Activated naive CD4-positive, alpha-beta T cell treated with anti-CD3 and anti-CD28 coated beads, Interleukin-2, amount 50 U/mL, for 24 hours (primary cell): ENCODE results near the gene SLC35G3.
"Not testable (repeated sequence)": the region's sequence is repeated elsewhere in the genome, so short reads cannot be mapped to it uniquely, and the experiment has no call there.

Experiments used
- H3K27ac Mint-ChIP-seq: one replicate; pipeline ENCODE4 v1.8.0; 2021; ENCODE audit warnings: mild to moderate bottlenecking, mixed read lengths
- H3K27me3 Mint-ChIP-seq: one replicate; pipeline ENCODE4 v1.8.0; 2021; ENCODE audit warnings: mixed read lengths
- H3K36me3 Mint-ChIP-seq: one replicate; pipeline ENCODE4 v1.8.0; 2021; ENCODE audit warnings: mixed read lengths
- H3K4me1 Mint-ChIP-seq: one replicate; pipeline ENCODE4 v1.8.0; 2021; ENCODE audit warnings: mixed read lengths
- H3K4me3 Mint-ChIP-seq: one replicate; pipeline ENCODE4 v1.8.0; 2021; ENCODE audit warnings: mild to moderate bottlenecking, mixed read lengths
- H3K9me3 Mint-ChIP-seq: one replicate; pipeline ENCODE4 v1.8.0; 2021; ENCODE audit warnings: mixed read lengths

SLC35G3 gene

DNA sequence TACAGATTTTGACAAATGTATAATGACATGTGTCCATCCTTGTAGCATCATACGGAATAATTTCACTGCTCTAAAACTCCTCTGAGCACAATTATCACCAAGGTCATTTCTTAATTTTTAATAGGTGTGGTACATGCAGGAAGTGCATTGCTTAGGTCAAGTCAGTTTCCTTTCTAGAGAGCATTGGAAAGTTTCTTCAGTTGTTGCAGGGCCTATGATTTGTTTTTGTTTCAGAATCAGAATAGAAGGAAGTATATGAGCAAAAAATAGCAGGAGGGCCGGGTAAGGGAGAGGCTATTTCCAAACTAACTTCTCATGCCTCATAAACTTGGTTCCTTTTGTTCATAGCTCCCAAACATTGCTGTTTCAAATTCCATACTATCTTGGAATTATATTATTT is 24.7 kb upstream of the SLC35G3 start:
- Mint-ChIP-seq H3K9me3 (no peaks in the 10 kb centered on the region), H3K4me3 (peak overlapping the region; percentile 75), H3K4me1 (peaks cover 75% of the 10 kb centered on the region)

GRCh38 chr17:35217107-35217506 is 22.9 kb upstream of the SLC35G3 start:
- peaks cover 4% of the 10 kb centered on the region for H3K36me3 Mint-ChIP-seq
- peaks cover 5% of the 10 kb centered on the region for H3K9me3 Mint-ChIP-seq
- no peaks in the 10 kb centered on the region for H3K27me3 Mint-ChIP-seq
- peaks cover 89% of the 10 kb centered on the region for H3K4me1 Mint-ChIP-seq
- peak overlapping the region; percentile 43 for H3K4me3 Mint-ChIP-seq
- H3K27ac Mint-ChIP-seq = peak overlapping the region; percentile 89

More for the DNA sequence above, 24.7 kb upstream of the SLC35G3 start:
- Mint-ChIP-seq H3K27me3 (no peaks in the 10 kb centered on the region), H3K36me3 (peaks cover 9% of the 10 kb centered on the region), H3K27ac (peak overlapping the region; percentile 94)

DNA sequence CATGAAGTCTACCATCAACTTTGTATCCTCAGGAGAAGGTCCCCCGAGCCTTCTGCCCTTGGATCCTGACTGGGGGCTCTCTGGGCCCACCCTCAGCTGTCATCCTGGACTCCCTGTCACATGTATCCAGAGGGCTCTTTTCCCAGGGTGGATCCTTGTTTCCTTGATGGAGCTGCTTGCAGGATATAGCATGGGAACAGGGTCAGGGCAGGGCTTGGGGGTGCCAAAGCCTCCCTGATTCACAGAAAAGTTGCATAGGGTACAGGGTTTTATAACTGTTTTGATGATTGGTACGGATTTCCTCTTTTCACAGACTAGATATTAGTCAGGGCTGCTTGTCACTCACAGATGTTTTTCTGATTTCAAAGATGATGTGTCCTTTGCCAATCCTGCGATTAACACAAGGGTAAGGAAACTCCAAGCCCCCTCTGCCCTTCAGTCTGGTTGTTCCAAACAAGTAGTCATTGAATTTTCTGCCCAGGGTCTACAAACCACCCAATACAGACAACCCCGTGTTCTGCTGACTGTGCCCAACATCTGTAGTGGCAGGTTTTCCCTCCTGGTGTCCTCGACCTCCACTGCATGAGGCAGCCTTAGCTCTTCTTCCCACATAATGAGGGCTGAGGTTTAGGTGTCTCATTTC is 20.6 kb upstream of the SLC35G3 start:
- H3K4me1 Mint-ChIP-seq = peaks cover 92% of the 10 kb centered on the region
- H3K27me3 Mint-ChIP-seq = no peaks in the 10 kb centered on the region
- H3K36me3 Mint-ChIP-seq = peaks cover 2% of the 10 kb centered on the region
- peaks cover 5% of the 10 kb centered on the region for H3K9me3 Mint-ChIP-seq
- peak overlapping the region; percentile 63 for H3K4me3 Mint-ChIP-seq
- peak overlapping the region; percentile 82 for H3K27ac Mint-ChIP-seq

- H3K4me3 Mint-ChIP-seq = peak overlapping the region; percentile 63
- H3K4me1 Mint-ChIP-seq = peaks cover 92% of the 10 kb centered on the region
- H3K27ac Mint-ChIP-seq = peak overlapping the region; percentile 82
- no peaks in the 10 kb centered on the region for H3K27me3 Mint-ChIP-seq
- H3K36me3 Mint-ChIP-seq = peaks cover 2% of the 10 kb centered on the region
- H3K9me3 Mint-ChIP-seq = peaks cover 5% of the 10 kb centered on the region
Observed at GRCh38 chr17:35214192-35214591, 20.0 kb upstream of the SLC35G3 start.

GRCh38 chr17:35213412-35213940 is 19.3 kb upstream of the SLC35G3 start:
- H3K4me1 Mint-ChIP-seq = peaks cover 92% of the 10 kb centered on the region
- peak overlapping the region; percentile 63 for H3K4me3 Mint-ChIP-seq
- peaks cover 5% of the 10 kb centered on the region for H3K9me3 Mint-ChIP-seq
- peak overlapping the region; percentile 82 for H3K27ac Mint-ChIP-seq
- H3K36me3 Mint-ChIP-seq = no peaks in the 10 kb centered on the region
- H3K27me3 Mint-ChIP-seq = no peaks in the 10 kb centered on the region

DNA sequence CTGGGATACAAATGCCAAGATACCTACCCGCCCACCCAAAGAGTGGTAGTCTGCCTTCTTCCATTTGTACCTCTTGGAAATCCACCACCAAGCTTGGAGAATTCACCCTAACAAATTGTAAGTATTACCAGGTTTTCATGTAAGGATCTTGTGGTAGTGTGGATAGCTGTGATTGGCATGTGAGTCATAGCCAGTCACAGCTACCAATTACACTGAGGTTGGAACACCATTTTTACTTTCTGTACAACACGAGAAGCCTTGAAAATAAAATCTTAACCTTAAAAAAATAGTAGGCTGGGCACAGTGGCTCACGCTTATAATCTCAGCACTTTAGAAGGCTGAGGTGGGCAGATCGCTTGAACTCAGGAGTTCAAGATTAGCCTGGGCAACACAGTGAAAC is 18.5 kb upstream of the SLC35G3 start:
- H3K36me3 Mint-ChIP-seq = no peaks in the 10 kb centered on the region
- peak overlapping the region; percentile 82 for H3K27ac Mint-ChIP-seq
- H3K4me3 Mint-ChIP-seq = peak overlapping the region; percentile 63
- no peaks in the 10 kb centered on the region for H3K27me3 Mint-ChIP-seq
- H3K9me3 Mint-ChIP-seq = peaks cover 5% of the 10 kb centered on the region
- H3K4me1 Mint-ChIP-seq = peaks cover 89% of the 10 kb centered on the region

- Mint-ChIP-seq H3K9me3 (peaks cover 5% of the 10 kb centered on the region), H3K4me3 (peak overlapping the region; percentile 53), H3K4me1 (peaks cover 88% of the 10 kb centered on the region), H3K27ac (peak overlapping the region; percentile 78), H3K27me3 (no peaks in the 10 kb centered on the region), H3K36me3 (peaks cover 2% of the 10 kb centered on the region)
Observed at GRCh38 chr17:35210741-35211140, 16.5 kb upstream of the SLC35G3 start.

DNA sequence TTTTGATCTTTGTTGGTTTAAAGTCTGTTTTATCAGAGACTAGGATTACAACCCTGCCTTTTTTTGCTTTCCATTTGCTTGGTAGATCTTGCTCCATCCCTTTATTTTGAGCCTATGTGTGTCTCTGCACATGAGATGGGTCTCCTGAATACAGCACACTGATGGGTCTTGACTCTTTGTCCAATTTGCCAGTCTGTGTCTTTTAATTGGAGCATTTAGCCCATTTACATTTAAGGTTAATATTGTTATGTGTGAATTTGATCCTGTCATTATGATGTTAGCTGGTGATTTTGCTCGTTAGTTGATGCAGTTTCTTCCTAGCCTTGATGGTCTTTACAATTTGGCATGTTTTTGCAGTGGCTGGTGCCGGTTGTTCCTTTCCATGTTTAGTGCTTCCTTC is 8.4 kb upstream of the SLC35G3 start:
- H3K9me3 Mint-ChIP-seq, H3K36me3 Mint-ChIP-seq, H3K27me3 Mint-ChIP-seq, H3K27ac Mint-ChIP-seq, H3K4me3 Mint-ChIP-seq: not testable (repeated sequence)
- H3K4me1 Mint-ChIP-seq = peaks cover 25% of the 10 kb centered on the region

DNA sequence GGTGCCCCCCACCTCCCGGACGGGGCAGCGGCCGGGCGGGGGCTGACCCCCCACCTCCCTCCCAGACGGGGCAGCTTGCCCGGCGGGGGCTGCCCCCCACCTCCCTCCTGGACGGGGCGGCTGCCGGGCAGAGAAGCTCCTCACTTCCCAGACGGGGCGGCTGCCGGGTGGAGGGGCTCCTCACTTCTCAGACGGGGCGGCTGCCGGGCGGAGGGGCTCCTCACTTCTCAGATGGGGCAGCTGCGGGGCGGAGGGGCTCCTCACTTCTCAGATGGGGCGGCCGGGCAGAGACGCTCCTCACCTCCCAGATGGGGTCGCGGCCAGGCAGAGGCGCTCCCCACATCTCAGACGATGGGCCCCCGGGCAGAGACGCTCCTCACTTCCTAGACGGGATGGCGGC is 869 bp upstream of the SLC35G3 start:
- H3K36me3 Mint-ChIP-seq, H3K27ac Mint-ChIP-seq, H3K4me3 Mint-ChIP-seq, H3K9me3 Mint-ChIP-seq, H3K27me3 Mint-ChIP-seq: not testable (repeated sequence)
- H3K4me1 Mint-ChIP-seq = peaks cover 40% of the 10 kb centered on the region

DNA sequence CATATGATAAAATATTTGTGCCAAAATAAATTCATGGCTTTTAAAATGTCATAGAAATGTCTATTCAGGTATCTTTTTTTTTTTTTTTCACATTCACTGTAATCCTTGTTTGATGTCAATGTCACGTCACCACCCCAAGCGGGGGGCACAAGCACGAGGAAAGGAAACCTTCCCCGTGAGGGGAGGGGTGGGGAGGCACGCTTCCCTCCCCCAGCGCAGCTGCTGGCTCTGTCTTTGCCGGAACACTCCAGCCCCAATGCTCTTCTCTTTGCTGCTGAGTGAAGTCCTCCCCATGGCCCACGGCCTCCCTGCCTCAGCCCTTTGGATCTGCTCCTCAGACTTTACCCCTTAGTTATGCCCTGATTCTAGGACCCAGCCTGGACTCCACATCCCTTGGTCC is 1.5 kb downstream of the SLC35G3 start:
- H3K4me3 Mint-ChIP-seq = peak overlapping the region; percentile 65
- H3K27ac Mint-ChIP-seq = peak overlapping the region; percentile 76
- H3K27me3 Mint-ChIP-seq = no peaks in the 10 kb centered on the region
- H3K4me1 Mint-ChIP-seq = peaks cover 64% of the 10 kb centered on the region
- H3K9me3 Mint-ChIP-seq = no peaks in the 10 kb centered on the region
- H3K36me3 Mint-ChIP-seq = no peaks in the 10 kb centered on the region

GRCh38 chr17:35191001-35191695 is 3.0 kb downstream of the SLC35G3 start:
- no peaks in the 10 kb centered on the region for H3K36me3 Mint-ChIP-seq
- H3K4me1 Mint-ChIP-seq = peaks cover 70% of the 10 kb centered on the region
- no peak overlapping the region for H3K27ac Mint-ChIP-seq

DNA sequence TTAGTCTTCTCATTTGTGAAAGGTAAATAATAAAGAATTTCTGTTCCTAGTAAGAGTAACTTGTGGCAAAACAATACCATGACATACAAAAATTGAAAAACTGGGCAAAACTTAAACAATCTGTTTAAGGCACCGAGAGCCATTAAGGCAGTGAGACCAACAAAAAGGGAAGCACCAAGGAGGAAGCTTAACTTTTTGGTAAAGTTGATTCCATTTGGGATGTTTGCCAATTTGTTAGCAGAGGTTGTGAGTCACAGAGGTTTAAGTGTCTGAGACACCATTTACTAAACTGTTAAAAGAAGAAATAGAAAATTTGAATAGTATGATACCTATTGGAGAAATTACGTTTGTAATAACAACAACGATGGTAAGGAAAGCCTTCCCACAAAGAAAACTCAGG is 4.9 kb downstream of the SLC35G3 start:
- Mint-ChIP-seq H3K9me3 (no peaks in the 10 kb centered on the region), H3K4me3 (no peak overlapping the region), H3K36me3 (no peaks in the 10 kb centered on the region), H3K27me3 (no peaks in the 10 kb centered on the region), H3K27ac (peak overlapping the region; percentile 51), H3K4me1 (peaks cover 78% of the 10 kb centered on the region)

More at GRCh38 chr17:35191001-35191695, 3.0 kb downstream of the SLC35G3 start:
- Mint-ChIP-seq H3K27me3 (no peaks in the 10 kb centered on the region), H3K4me3 (no peak overlapping the region), H3K9me3 (no peaks in the 10 kb centered on the region)

GRCh38 chr17:35188111-35188510 is 6.1 kb downstream of the SLC35G3 start:
- no peaks in the 10 kb centered on the region for H3K9me3 Mint-ChIP-seq
- H3K36me3 Mint-ChIP-seq = no peaks in the 10 kb centered on the region
- H3K4me3 Mint-ChIP-seq = peak overlapping the region; percentile 56
- peak overlapping the region; percentile 77 for H3K27ac Mint-ChIP-seq
- peaks cover 81% of the 10 kb centered on the region for H3K4me1 Mint-ChIP-seq
- H3K27me3 Mint-ChIP-seq = no peaks in the 10 kb centered on the region

- Mint-ChIP-seq H3K36me3 (no peaks in the 10 kb centered on the region), H3K4me1 (peaks cover 79% of the 10 kb centered on the region), H3K27me3 (no peaks in the 10 kb centered on the region), H3K27ac (peak overlapping the region; percentile 49), H3K4me3 (no peak overlapping the region), H3K9me3 (no peaks in the 10 kb centered on the region)
Observed at GRCh38 chr17:35187481-35187880, 6.7 kb downstream of the SLC35G3 start.

DNA sequence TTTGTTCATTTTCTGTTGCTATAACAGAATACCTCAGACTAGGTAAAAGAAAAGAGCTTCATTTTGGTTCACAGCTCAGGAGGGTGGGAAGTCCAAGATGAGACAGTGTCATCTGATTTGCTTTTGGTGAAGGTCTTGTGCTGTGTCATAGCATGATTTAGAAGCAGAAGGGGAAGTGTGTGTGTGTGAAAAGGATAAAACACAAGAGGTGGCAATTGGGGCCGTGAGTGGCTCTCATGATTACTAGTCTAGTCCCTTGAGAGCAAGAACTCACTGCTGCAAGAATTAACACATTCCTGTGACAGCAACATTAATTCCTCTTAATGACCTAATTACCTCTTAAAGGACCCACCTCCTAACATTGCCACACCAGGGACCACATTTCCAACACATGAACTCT is 8.3 kb downstream of the SLC35G3 start:
- no peaks in the 10 kb centered on the region for H3K9me3 Mint-ChIP-seq
- no peaks in the 10 kb centered on the region for H3K27me3 Mint-ChIP-seq
- H3K4me1 Mint-ChIP-seq = peaks cover 76% of the 10 kb centered on the region
- no peaks in the 10 kb centered on the region for H3K36me3 Mint-ChIP-seq
- no peak overlapping the region for H3K27ac Mint-ChIP-seq
- no peak overlapping the region for H3K4me3 Mint-ChIP-seq

GRCh38 chr17:35184274-35184673 is 9.9 kb downstream of the SLC35G3 start:
- no peaks in the 10 kb centered on the region for H3K36me3 Mint-ChIP-seq
- H3K4me3 Mint-ChIP-seq = no peak overlapping the region
- H3K27me3 Mint-ChIP-seq = no peaks in the 10 kb centered on the region
- H3K4me1 Mint-ChIP-seq = peaks cover 78% of the 10 kb centered on the region
- H3K9me3 Mint-ChIP-seq = no peaks in the 10 kb centered on the region
- H3K27ac Mint-ChIP-seq = no peak overlapping the region
